Measurements from ENCODE around the gene CAPN10. TPM values are rescaled to one million over a fixed set of nuclear protein-coding genes. Genes with fewer than 3 reads are reported as not detected.

CAPN10 gene
- total and polyA plus RNA-seq, 2 donors (not counting 3 experiments of a cell fraction or from before 2014, with no cell fraction given), result 25.2 to 39.9 TPM

- FAIRE-seq, result no peak
- POLR2A ChIA-PET, result no interaction called here
- Histone ChIP-seq H3K4me1 (ENCODE audit: control insufficient read depth, extremely low read depth, insufficient read depth, low read length) (no peaks in the 10 kb centered on the region), H3K9me3 (replicated peaks; ENCODE audit: control insufficient read depth, insufficient read depth, low read length) (no peaks in the 10 kb centered on the region), H3K4me3 (replicated peaks in 1 of 3; ENCODE audit: insufficient read depth in 1 of 3, low read depth in 1 of 3, low read length in 3 of 3) (no peak overlapping the region), H3K27ac (ENCODE audit: insufficient read depth, low read depth, low read length) (no peak overlapping the region), H4K20me1 (replicated peaks; ENCODE audit: control insufficient read depth, extremely low read depth, insufficient read depth, low read length) (no peaks in the 10 kb centered on the region), H3K79me2 (ENCODE audit: control insufficient read depth, insufficient read depth, low read length) (no peaks in the 10 kb centered on the region), H2AFZ (ENCODE audit: low read depth, low read length) (no peak overlapping the region), H3K27me3 (ENCODE audit: control insufficient read depth in 2 of 2, insufficient read depth in 2 of 2, low read length in 2 of 2) (no peaks in the 10 kb centered on the region), H3K4me2 (ENCODE audit: insufficient read depth, low read length) (no peak overlapping the region), H3K9ac (replicated peaks; ENCODE audit: extremely low read depth, insufficient read depth, low read length) (no peak overlapping the region), H3K9me1 (replicated peaks; ENCODE audit: control insufficient read depth, extremely low read depth, insufficient read depth, low read length) (no peaks in the 10 kb centered on the region), H3K36me3 (ENCODE audit: control insufficient read depth in 2 of 2, extremely low read depth in 1 of 2, insufficient read depth in 2 of 2, low read length in 2 of 2) (no peaks in the 10 kb centered on the region)
- dilution Hi-C loops (cut with MboI; ENCODE audit: extremely low pct_ligation_motif_present, low sequenced_read_pairs) (no loop called here), intact Hi-C loops (cut with micrococcal nuclease) (no loop called here)
- no TSS peak for BruUV-seq (replicated peaks)
- TF ChIP-seq CTCF (IDR thresholded peaks at IDR 0.05; ENCODE audit: extremely low read depth in 1 of 2, insufficient read depth in 1 of 2, low read depth in 1 of 2, low read length in 2 of 2), result no peak
- no peak for TF ChIP-seq POLR2A (IDR thresholded peaks at IDR 0.05; ENCODE audit: low read depth, low read length)
- TF ChIP-seq FOS (IDR thresholded peaks at IDR 0.05; ENCODE audit: borderline replicate concordance, insufficient read depth, low read length), result no peak
- no peak for TF ChIP-seq JUN (IDR thresholded peaks at IDR 0.05; ENCODE audit: borderline replicate concordance, insufficient read depth, insufficient read length, low read depth)
- no peak for TF ChIP-seq POLR2AphosphoS5 (IDR thresholded peaks at IDR 0.05; ENCODE audit: insufficient read depth, low read depth, low read length)
- TF ChIP-seq GATA2 (IDR thresholded peaks at IDR 0.05; ENCODE audit: insufficient read depth, insufficient read length, low read depth, low read length), result no peak
- no peak for TF ChIP-seq EZH2 (IDR thresholded peaks at IDR 0.05; ENCODE audit: borderline replicate concordance, low read depth, low read length, severe bottlenecking)
- TF ChIP-seq MYC (IDR thresholded peaks at IDR 0.05; ENCODE audit: low read depth, low read length), result no peak
- TF ChIP-seq MAX (IDR thresholded peaks at IDR 0.05; ENCODE audit: insufficient read depth, insufficient read length), result no peak
- CTCF ChIA-PET, result no interaction called here
- no peak for DNase-seq (ENCODE audit: low read depth, low spot score)
Observed at GRCh38 chr2:240628808-240629618, 42.5 kb downstream of the CAPN10 start.

All from endothelial cell of umbilical vein (primary cell).